Ishikawa (cell line): Measurements from ENCODE around the gene FBXL19.
A peak's percentile ranks its signal among the peaks of the same experiment; 100 is the strongest.

Source experiments
- CEBPB ChIP-seq: IDR thresholded peaks from 2 replicates; pipeline ENCODE4 v1.6.1; 2012
- CREB1 ChIP-seq: IDR thresholded peaks from 2 replicates; pipeline ENCODE4 v1.6.1; 2012; ENCODE audit warnings: low read depth
- EGR1 ChIP-seq: IDR thresholded peaks from 2 replicates; pipeline ENCODE4 v1.6.1; 2012
- EP300 ChIP-seq: IDR thresholded peaks from 2 replicates; pipeline ENCODE4 v1.6.1; 2012; ENCODE audit warnings: borderline replicate concordance
- FOXM1 ChIP-seq: IDR thresholded peaks from 2 replicates; pipeline ENCODE4 v1.6.1; 2012; ENCODE audit warnings: low read depth, borderline replicate concordance
- MAX ChIP-seq: IDR thresholded peaks from 2 replicates; pipeline ENCODE4 v1.6.1; 2012
- NFIC ChIP-seq: IDR thresholded peaks from 2 replicates; pipeline ENCODE4 v1.6.1; 2012
- RAD21 ChIP-seq: IDR thresholded peaks from 2 replicates; pipeline ENCODE4 v1.6.1; 2012; ENCODE audit warnings: low read depth
- TAF1 ChIP-seq: IDR thresholded peaks from 2 replicates; pipeline ENCODE4 v1.6.1; 2012; ENCODE audit warnings: low read depth, mild to moderate bottlenecking
- TCF12 ChIP-seq: IDR thresholded peaks from 2 replicates; pipeline ENCODE4 v1.6.1; 2012; ENCODE audit warnings: low read depth
- TEAD4 ChIP-seq: IDR thresholded peaks from 2 replicates; pipeline ENCODE4 v1.6.1; 2012
- USF1 ChIP-seq: IDR thresholded peaks from 2 replicates; pipeline ENCODE4 v1.6.1; 2012
- YY1 ChIP-seq: IDR thresholded peaks from 2 replicates; pipeline ENCODE4 v1.6.1; 2012; ENCODE audit warnings: low read depth
- ZBTB7A ChIP-seq: IDR thresholded peaks from 2 replicates; pipeline ENCODE4 v1.6.1; 2012; ENCODE audit warnings: low read depth
- TF ChIP-seq, protein P1 (sequence below): IDR thresholded peaks from 2 replicates; pipeline ENCODE4 v1.6.1; 2012; ENCODE audit warnings: low read depth, mild to moderate bottlenecking

The FBXL19 gene

DNA sequence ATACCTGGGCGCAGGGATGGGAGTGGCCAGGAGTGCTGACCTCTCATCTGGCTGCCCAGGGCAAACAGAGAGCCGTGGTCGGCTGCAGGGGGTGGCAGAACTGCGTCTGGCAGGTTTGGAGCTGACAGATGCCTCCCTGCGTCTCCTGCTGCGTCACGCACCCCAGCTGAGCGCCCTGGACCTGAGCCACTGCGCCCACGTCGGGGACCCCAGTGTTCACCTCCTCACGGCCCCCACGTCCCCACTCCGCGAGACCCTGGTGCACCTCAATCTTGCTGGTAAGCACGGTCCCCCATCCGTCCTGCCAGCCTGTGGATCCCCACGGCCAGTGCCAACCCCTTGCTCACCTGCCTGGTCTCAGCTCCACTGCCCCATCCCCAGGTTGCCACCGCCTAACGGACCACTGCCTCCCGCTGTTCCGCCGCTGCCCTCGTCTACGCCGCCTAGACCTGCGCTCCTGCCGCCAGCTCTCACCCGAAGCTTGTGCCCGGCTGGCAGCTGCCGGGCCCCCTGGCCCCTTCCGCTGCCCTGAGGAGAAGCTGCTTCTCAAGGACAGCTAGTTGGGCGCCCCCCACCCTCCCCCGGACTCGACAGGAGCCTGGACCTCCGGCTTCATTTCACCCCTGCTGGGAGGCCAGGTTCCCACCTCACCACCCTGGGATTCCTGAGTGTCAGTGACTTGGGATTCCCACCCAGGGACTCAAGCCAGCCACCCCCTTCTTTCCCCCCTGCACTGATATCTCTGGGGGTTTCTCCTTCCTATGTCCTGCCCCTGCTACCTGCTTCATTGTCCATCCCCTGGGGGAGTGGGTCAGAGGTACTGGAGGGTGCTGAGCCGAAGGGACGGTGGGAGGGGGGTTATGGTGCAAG is 23.5 kb downstream of the FBXL19 start:
- TF ChIP-seq TCF12 (no peak), TAF1 (no peak), USF1 (no peak), TEAD4 (no peak)

DNA sequence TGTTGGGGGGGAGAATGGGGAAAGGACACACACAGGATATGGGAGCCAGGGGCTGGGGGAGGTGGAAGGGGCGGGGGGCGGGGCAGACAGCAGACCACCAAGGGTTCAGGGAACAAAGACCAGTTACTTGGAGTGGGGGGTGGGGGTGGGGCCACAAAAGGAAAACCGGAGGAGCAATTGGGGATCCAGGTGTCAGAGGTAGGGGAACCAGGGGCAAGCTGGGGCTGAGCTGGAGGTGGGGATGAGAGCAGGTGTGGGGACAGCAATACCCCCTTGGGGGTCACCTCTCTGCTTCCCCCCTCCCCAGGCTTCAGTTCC is 24.1 kb downstream of the FBXL19 start:
- TF ChIP-seq NFIC (no peak), CREB1 (no peak), CEBPB (no peak)

GRCh38 chr16:30947859-30948666 is 24.7 kb downstream of the FBXL19 start:
- peak; percentile 19; the same call in 1 of the 2 replicates for TF ChIP-seq TCF12
- TF ChIP-seq ZBTB7A = no peak; the same call in 1 of the 2 replicates
- no peak for TF ChIP-seq EGR1
- no peak for TF ChIP-seq USF1
- peak; percentile 42; the same call in 1 of the 2 replicates for TF ChIP-seq FOXM1
- TF ChIP-seq EP300 = peak; percentile 7; the same call in 1 of the 2 replicates
- peak; percentile 65; the same call in 1 of the 2 replicates for TF ChIP-seq YY1
- no peak for TF ChIP-seq MAX
- TF ChIP-seq TAF1 = no peak; the same call in 1 of the 2 replicates
- TF ChIP-seq NFIC = no peak
- no peak for TF ChIP-seq CEBPB
- no peak for TF ChIP-seq RAD21
- TF ChIP-seq, protein P1, sequence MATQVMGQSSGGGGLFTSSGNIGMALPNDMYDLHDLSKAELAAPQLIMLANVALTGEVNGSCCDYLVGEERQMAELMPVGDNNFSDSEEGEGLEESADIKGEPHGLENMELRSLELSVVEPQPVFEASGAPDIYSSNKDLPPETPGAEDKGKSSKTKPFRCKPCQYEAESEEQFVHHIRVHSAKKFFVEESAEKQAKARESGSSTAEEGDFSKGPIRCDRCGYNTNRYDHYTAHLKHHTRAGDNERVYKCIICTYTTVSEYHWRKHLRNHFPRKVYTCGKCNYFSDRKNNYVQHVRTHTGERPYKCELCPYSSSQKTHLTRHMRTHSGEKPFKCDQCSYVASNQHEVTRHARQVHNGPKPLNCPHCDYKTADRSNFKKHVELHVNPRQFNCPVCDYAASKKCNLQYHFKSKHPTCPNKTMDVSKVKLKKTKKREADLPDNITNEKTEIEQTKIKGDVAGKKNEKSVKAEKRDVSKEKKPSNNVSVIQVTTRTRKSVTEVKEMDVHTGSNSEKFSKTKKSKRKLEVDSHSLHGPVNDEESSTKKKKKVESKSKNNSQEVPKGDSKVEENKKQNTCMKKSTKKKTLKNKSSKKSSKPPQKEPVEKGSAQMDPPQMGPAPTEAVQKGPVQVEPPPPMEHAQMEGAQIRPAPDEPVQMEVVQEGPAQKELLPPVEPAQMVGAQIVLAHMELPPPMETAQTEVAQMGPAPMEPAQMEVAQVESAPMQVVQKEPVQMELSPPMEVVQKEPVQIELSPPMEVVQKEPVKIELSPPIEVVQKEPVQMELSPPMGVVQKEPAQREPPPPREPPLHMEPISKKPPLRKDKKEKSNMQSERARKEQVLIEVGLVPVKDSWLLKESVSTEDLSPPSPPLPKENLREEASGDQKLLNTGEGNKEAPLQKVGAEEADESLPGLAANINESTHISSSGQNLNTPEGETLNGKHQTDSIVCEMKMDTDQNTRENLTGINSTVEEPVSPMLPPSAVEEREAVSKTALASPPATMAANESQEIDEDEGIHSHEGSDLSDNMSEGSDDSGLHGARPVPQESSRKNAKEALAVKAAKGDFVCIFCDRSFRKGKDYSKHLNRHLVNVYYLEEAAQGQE = no peak

- peak; percentile 14; the same call in 1 of the 2 replicates for TF ChIP-seq TAF1
- peak; percentile 84 for TF ChIP-seq ZBTB7A
- no peak for TF ChIP-seq TEAD4
- TF ChIP-seq USF1 = peak; percentile 77
These were observed 25.6 kb downstream of the FBXL19 start, which contains the start of gene ORAI3 for GRCh38 chr16:30948667-30949649. TSS of gene ORAI3 (plus strand) at chr16:30949068. CDS start at chr16:30949290, 222 bp downstream.

DNA sequence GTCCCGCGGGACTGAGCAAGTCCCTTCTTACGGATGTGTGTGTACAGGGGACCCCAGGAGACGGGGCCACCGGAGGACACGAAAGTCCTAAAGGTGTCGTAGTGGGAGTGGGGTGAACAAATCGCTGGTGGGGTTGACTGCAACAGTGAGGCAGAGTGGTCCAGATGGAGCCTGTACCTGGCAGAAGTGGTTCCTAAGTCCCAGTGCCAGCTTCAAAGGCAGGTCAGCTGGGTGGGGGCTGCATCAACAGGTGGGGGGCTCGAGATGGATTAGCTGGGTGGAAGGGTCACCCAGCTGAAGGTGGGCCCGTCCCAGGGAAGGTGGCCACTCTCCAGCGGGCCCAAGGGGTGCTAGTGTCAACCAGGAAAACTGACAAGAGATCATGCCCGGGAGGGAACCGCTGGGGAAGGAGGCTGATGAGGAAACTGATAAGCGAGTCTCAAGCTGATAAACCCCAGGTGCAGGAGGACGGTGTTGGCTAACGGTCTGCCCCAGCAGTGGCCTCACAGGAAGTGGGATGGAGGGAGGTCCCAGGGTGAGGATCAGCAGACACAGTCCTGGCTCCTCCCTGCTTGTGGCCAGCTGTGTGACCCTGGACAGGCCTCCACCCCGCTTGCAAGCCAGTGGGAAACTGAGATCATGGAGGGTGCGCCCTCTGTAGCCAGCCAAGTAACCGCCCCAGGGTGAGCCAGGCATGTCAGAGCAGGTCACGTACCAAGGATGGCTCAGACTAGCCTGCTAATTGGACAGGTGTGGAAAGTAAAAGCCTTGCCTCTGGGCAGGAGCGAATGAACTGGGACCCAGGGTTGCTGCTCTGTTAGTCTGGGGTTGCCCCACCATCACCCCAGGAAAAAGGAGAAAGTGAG is 26.5 kb downstream of the FBXL19 start:
- TF ChIP-seq NFIC (no peak), EP300 (0 out of 2 replicates have a peak, but pooled peaks have one; percentile 18), EGR1 (no peak), CREB1 (no peak), TAF1 (no peak), RAD21 (no peak), TEAD4 (no peak), YY1 (no peak), TCF12 (no peak; the same call in 1 of the 2 replicates), ZBTB7A (no peak), CEBPB (no peak; the same call in 1 of the 2 replicates), MAX (0 out of 2 replicates have a peak, but pooled peaks have one; percentile 17), FOXM1 (no peak), USF1 (peak; percentile 27)
- TF ChIP-seq, protein P1 = no peak
